HK-2 (cell line): ENCODE measurements around the gene ACOXL.
A peak's percentile ranks its signal among the peaks of the same experiment; 100 is the strongest.
"Not testable (repeated sequence)": the region's sequence is repeated elsewhere in the genome, so short reads cannot be mapped to it uniquely, and the experiment has no call there.

ENCODE experiments used
- DNase-seq: peaks from one replicate; pipeline ENCODE4 v3.0.0-alpha.2; 2018; ENCODE audit not compliant: unreplicated experiment

ACOXL gene

GRCh38 chr2:111061191-111061590, 328.8 kb downstream of the ACOXL start:
- no peak for DNase-seq

- DNase-seq: no peak
These were observed 330.0 kb downstream of the ACOXL start for GRCh38 chr2:111062417-111062816.

GRCh38 chr2:111066062-111066593, 333.8 kb downstream of the ACOXL start:
- no peak for DNase-seq

GRCh38 chr2:111068435-111069058, 336.2 kb downstream of the ACOXL start:
- DNase-seq: no peak

- no peak for DNase-seq
These were observed 337.3 kb downstream of the ACOXL start for GRCh38 chr2:111069722-111070121.

GRCh38 chr2:111071600-111072171, 339.3 kb downstream of the ACOXL start:
- peak; percentile 44 for DNase-seq

GRCh38 chr2:111072220-111072871, 340.0 kb downstream of the ACOXL start:
- no peak for DNase-seq

- DNase-seq: not testable (repeated sequence)
These were observed 350.3 kb downstream of the ACOXL start for GRCh38 chr2:111082659-111083058.

GRCh38 chr2:111091811-111092211, 359.4 kb downstream of the ACOXL start:
- no peak for DNase-seq

GRCh38 chr2:111094691-111095090, 362.3 kb downstream of the ACOXL start:
- DNase-seq: no peak

- no peak for DNase-seq
These were observed 363.1 kb downstream of the ACOXL start for GRCh38 chr2:111095434-111095833.

GRCh38 chr2:111099402-111099801, 367.0 kb downstream of the ACOXL start:
- no peak for DNase-seq

GRCh38 chr2:111100087-111100764, 367.9 kb downstream of the ACOXL start:
- DNase-seq: no peak

- DNase-seq: no peak
These were observed 368.4 kb downstream of the ACOXL start for GRCh38 chr2:111100765-111101162.

GRCh38 chr2:111101592-111101991, 369.2 kb downstream of the ACOXL start:
- no peak for DNase-seq

GRCh38 chr2:111102216-111102615, 369.8 kb downstream of the ACOXL start:
- no peak for DNase-seq

GRCh38 chr2:111105926-111106325, 373.6 kb downstream of the ACOXL start:
- DNase-seq: no peak

- no peak for DNase-seq
These were observed 374.3 kb downstream of the ACOXL start for GRCh38 chr2:111106706-111107105.

GRCh38 chr2:111108745-111109271, 376.4 kb downstream of the ACOXL start:
- no peak for DNase-seq

GRCh38 chr2:111111101-111111755, 378.9 kb downstream of the ACOXL start:
- no peak for DNase-seq

GRCh38 chr2:111113838-111114237, 381.5 kb downstream of the ACOXL start:
- no peak for DNase-seq
